ENCODE results near the gene TOMM6.
"Not testable (repeated sequence)": the region's sequence is repeated elsewhere in the genome, so short reads cannot be mapped to it uniquely, and the experiment has no call there.

TOMM6 gene

GRCh38 chr6:41766043-41766664 is 21.3 kb upstream of the TOMM6 start:
- not testable (repeated sequence) for DNase-seq

GRCh38 chr6:41767112-41767833 is 20.2 kb upstream of the TOMM6 start:
- DNase-seq, result peak; percentile 26

- peak; percentile 93 for DNase-seq
Observed at GRCh38 chr6:41768545-41769308, 18.8 kb upstream of the TOMM6 start.

- no peak for DNase-seq
Observed at GRCh38 chr6:41769376-41769775, 18.1 kb upstream of the TOMM6 start.

- no peak for DNase-seq
Observed at GRCh38 chr6:41770381-41771057, 17.0 kb upstream of the TOMM6 start.

- no peak for DNase-seq
Observed at GRCh38 chr6:41771058-41771983, 16.2 kb upstream of the TOMM6 start.

- no peak for DNase-seq
Observed at GRCh38 chr6:41774841-41775240, 12.7 kb upstream of the TOMM6 start.

- DNase-seq, result no peak
Observed at GRCh38 chr6:41775293-41775882, 12.1 kb upstream of the TOMM6 start.

GRCh38 chr6:41777551-41778285 is 9.8 kb upstream of the TOMM6 start:
- no peak for DNase-seq

- no peak for DNase-seq
Observed at GRCh38 chr6:41778895-41779294, 8.6 kb upstream of the TOMM6 start.

GRCh38 chr6:41779336-41779735 is 8.2 kb upstream of the TOMM6 start:
- no peak for DNase-seq

GRCh38 chr6:41779788-41780550 is 7.5 kb upstream of the TOMM6 start, which contains the start of gene FRS3:
Gene FRS3, minus strand, starts transcription at chr6:41779900. Its CDS starts 2,913 bp downstream, at chr6:41776987.
- peak; percentile 97 for DNase-seq

GRCh38 chr6:41780551-41781365 is 6.7 kb upstream of the TOMM6 start, which contains the start of gene PRICKLE4:
Gene PRICKLE4, plus strand, starts transcription at chr6:41780782. Its CDS starts 2,692 bp downstream, at chr6:41783474.
- peak; percentile 25 for DNase-seq

GRCh38 chr6:41781366-41781730 is 6.1 kb upstream of the TOMM6 start:
- DNase-seq, result no peak

GRCh38 chr6:41783106-41783780 is 4.3 kb upstream of the TOMM6 start:
- DNase-seq, result no peak

GRCh38 chr6:41784581-41785171 is 2.8 kb upstream of the TOMM6 start:
- no peak for DNase-seq

- no peak for DNase-seq
Observed at GRCh38 chr6:41785254-41785653, 2.2 kb upstream of the TOMM6 start.
